HG02678 (cell line): ENCODE measurements around the gene KCNIP1.
A peak's percentile ranks its signal among the peaks of the same experiment; 100 is the strongest.

Source experiments
- ATAC-seq: cut with Tn5 transposase; IDR thresholded peaks from one replicate; pipeline ENCODE4 v1.9.1; 2021; ENCODE audit warnings: mild to moderate bottlenecking, moderate library complexity; ENCODE audit not compliant: unreplicated experiment

KCNIP1 gene

DNA sequence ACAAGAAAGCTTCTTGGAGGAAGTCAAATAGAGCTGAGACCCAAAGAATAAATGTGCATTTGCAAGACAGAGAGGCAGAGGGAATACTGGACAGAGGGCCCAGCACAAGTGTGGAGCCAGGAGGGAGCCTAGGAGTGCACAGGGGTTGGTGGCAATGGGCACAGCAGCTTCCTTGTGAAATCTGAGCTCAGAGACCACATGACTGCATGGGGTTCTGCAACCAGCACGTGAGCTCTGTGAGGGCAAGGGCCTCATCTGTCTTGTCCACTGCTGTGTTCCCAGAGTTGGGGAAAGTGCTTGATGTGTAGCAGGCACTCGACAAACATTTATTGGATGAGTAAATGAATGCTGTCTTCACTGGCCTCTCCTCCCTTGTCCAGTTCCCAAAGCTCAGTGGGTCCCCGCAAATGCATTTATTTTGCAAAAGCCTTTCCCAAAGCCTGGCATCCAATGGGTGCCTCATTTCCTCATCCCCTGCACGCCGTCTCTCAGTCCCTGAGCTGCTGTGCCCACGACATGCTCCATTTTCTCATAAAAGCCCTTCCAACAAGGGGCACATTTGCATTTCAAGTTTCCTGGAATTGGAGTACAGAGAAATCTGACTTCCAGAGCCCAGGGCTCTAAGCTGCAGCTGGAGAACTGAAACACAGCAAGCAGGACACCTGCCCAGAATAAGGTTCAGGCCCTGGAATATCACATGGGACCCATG lies 58.5 kb downstream of the KCNIP1 start:
- no peak for ATAC-seq

GRCh38 chr5:170562875-170563228 lies 59.0 kb downstream of the KCNIP1 start:
- ATAC-seq = no peak

GRCh38 chr5:170563824-170564567 lies 60.2 kb downstream of the KCNIP1 start:
- ATAC-seq = no peak

DNA sequence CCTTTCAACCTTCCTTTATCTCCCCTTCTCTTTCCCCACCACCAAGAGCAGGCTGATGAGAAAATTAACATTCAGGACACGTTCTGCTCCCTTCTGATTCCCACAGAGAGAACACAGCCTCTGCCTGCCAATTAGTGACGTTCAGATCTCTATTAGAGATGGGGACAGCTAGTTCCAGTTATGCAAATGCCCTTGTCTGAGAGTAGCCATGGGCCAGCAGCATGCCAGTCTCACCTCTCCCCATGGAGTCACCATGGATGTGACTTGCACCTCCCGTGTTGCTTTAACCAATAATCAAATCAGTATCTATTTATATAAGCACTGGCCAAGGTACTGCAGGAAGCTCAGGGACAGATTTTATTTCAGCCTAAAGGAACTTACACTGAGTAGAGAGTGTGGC lies 61.3 kb downstream of the KCNIP1 start:
- ATAC-seq = no peak

GRCh38 chr5:170569101-170569500 lies 65.3 kb downstream of the KCNIP1 start:
- ATAC-seq = no peak

- ATAC-seq = no peak
Measured at GRCh38 chr5:170570476-170570875, 66.7 kb downstream of the KCNIP1 start.

GRCh38 chr5:170571281-170571731 lies 67.5 kb downstream of the KCNIP1 start:
- ATAC-seq = no peak

DNA sequence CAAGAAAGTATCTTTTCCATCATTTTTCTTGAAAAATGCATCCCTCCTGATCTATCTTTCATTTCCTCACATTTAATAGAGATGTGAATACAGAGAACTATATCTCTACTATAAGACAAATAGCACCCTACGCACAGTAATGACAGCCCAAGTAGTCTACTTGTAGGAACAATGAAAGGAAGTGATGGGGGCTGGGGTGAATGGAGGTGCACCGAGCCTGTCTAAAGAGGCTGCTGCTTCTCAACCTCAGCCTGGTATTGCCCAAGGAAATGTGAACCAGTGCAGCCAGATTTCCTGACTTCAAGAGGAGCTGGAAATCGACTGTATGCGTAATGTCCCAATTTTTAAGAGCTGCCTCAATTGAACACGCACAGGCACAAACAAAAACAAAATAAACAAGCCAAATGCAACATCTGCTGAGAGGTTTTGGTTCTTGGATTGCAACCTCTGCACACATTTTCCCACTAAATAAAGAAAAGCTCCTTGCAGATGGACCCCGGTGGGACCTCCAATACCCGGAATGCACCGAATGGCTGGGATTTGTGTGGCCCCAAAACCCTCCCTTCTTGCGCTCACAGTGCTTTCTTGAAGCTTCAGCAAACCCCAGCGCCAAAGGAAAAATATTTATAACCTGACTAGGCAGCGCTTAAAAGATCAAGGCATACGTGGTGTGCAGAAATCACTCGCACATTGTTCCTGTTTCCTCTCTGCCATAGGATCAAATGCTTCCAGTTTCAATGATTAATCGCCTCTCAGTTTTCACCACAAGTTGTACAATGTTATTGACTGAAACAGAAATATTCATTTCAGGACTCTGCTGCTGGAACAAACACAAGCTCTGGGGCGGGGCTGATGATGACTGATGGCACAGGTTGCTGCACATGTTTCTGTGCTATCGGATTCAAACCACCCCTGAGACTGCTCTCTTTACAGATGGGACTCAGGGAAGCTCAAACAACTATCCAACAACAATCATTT lies 68.3 kb downstream of the KCNIP1 start:
- ATAC-seq = peak; percentile 83

- no peak for ATAC-seq
Measured at GRCh38 chr5:170573114-170573513, 69.3 kb downstream of the KCNIP1 start.

GRCh38 chr5:170573660-170574059 lies 69.8 kb downstream of the KCNIP1 start:
- ATAC-seq = no peak

DNA sequence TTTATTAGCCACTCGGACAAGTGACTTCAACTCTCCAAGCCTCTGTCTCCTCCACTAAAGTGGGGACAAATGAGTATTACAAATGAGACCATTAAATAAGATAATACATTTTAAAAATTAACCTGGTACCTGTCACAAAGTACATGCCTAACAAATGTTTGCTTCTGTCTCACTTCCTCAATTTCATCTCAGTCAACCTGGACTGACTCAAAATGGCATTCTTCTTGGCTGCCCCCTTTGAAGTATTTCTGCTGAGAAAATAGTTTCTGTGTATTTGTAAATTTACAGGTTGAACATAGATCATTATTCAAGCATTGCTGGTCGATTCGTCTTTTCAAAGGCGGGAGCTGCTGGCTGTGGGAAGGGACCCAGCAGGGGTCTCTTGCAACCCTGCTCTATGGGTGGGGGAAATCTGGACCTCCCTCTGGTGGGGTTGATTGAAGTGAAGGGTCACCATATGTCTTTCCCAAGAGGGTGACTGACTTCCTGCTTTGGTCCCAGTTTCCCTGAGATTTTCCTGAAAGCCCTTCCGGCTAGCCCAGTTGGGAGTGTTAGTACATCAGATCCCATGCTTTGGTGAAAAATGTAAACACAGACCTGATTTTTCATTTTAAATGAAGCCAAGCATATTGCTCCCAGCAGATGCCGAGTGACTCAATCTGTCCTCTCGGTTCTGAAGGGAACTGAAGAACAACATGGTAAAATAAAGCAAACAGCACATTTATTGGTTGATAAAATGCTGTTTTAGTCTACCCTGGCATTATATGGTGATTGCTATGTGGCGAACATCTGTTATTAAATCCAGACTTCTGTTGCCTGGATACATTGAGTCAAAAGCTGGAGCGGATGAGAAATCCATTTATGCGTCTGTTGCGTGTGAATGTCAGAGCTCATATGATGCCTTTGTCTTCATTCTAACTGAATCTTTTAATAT lies 73.0 kb downstream of the KCNIP1 start:
- peak; percentile 49 for ATAC-seq

DNA sequence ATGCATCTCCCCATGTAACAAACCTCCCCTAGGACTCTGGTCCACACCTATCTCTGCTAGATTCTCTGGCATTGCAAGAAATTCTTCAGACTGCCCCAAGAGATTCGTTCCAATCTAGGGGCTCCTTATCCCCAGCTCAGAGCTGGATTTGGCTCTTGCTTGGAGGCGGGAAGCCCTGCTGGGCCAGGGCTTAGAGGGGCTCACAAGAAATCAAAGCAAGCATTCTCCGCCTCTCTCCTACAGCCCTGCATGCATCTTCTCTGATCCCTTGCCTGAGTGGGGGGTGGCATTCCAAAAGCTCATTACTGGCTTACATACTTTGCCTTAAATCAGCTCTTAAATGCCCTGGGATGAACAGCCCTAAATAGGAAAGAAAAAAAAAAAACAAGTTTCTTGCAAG lies 75.8 kb downstream of the KCNIP1 start:
- no peak for ATAC-seq

DNA sequence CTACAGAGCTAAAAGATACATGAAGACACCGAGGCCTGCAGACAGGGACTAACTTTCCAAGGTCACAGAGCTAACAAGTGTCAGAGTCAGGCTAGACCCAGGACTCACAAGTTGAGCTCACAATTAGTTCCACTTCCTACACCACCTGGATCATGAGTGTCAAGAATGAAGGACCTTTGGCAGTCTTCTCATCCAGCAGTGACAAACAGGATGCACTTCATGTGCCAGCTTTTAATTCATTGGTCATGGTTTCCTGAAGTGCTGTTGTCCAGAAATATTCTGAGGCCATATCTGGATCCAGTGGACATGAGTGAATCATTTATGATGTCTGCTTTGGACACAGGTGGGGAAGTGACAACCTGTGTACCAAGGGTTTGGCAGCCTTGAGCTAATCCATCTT lies 77.4 kb downstream of the KCNIP1 start:
- ATAC-seq = no peak

- ATAC-seq = no peak
Measured at GRCh38 chr5:170582644-170583330, 79.0 kb downstream of the KCNIP1 start.

DNA sequence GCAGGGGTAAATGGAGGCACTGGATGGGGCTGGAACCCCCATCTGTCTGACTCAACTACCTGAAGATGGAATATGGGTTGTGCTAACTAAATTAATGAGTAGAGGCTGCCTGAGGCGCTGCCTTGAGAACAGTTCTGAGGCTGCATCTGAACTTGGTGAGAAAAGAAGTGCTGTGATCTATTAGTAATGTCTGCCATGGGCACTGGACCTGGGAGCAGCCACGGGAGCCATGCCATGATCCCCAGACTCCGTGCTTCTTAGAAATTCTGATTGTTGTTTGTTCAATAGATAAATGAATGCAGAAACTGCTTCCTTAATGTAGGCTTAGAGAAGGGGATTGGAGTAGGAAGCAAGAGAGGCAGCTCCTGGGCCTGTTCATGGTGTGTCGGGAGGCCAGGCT lies 80.2 kb downstream of the KCNIP1 start:
- no peak for ATAC-seq

- ATAC-seq = no peak
Measured at GRCh38 chr5:170584450-170585058, 80.7 kb downstream of the KCNIP1 start.

- ATAC-seq = no peak
Measured at GRCh38 chr5:170585273-170585948, 81.6 kb downstream of the KCNIP1 start.

- no peak for ATAC-seq
Measured at GRCh38 chr5:170587808-170588207, 84.0 kb downstream of the KCNIP1 start.

- ATAC-seq = no peak
Measured at GRCh38 chr5:170589643-170590042, 85.8 kb downstream of the KCNIP1 start.
